IMR-90 (cell line): ENCODE measurements around the gene ENDOG. TPM values are rescaled to one million over a fixed set of nuclear protein-coding genes. Genes with fewer than 3 reads are reported as not detected.
A peak's percentile ranks its signal among the peaks of the same experiment; 100 is the strongest.

Source experiments
- ATAC-seq: fragments of 200-7000 bp; cut with Tn5 transposase; 2 replicates; pipeline ENCODE4 v1.9.1; 2020; ENCODE audit warnings: low read depth, mild to moderate bottlenecking, moderate library complexity
- BruUV-seq: library from RNA; stranded (reverse); fragments of 400-500 nt; replicated peaks from 2 replicates; lab custom pipeline; 2021; lab: Mats Ljungman, UMichigan
- CTCF ChIA-PET: fragments of 300-600 bp; formaldehyde crosslinking; extraction: SDS; loops from one replicate; lab custom pipeline; 2021; ENCODE audit warnings: antibody characterized with exemption; lab: Yijun Ruan, JAX
- POLR2A ChIA-PET: fragments of 300-600 bp; sonication (Branson Sonifier 250); formaldehyde crosslinking; loops from one replicate; lab custom pipeline; 2022; ENCODE audit warnings: antibody characterized with exemption; ENCODE audit not compliant: unreplicated experiment; lab: Charles Lee
- DNase-seq: peaks from one replicate; pipeline ENCODE4 v3.0.0; 2013
- H2AFZ ChIP-seq: replicated peaks from 2 replicates; pipeline ENCODE3; 2013; ENCODE audit warnings: low read length, mild to moderate bottlenecking; ENCODE audit not compliant: poor library complexity
- H2AK5ac ChIP-seq: 2 replicates; pipeline ENCODE4 v1.6.1; 2013; ENCODE audit warnings: low read depth, low read length, inconsistent platforms
- H2AK9ac ChIP-seq: replicated peaks from 2 replicates; pipeline ENCODE3; 2013; ENCODE audit warnings: mild to moderate bottlenecking, low read depth, low read length, moderate library complexity; ENCODE audit not compliant: poor library complexity
- H2BK120ac ChIP-seq: 2 replicates; pipeline ENCODE4 v1.6.1; 2013; ENCODE audit warnings: low read depth, low read length, inconsistent platforms
- H2BK15ac ChIP-seq: 3 replicates; pipeline ENCODE4 v1.6.1; 2013; ENCODE audit warnings: low read depth, low read length, inconsistent platforms
- H2BK20ac ChIP-seq: 2 replicates; pipeline ENCODE4 v1.6.1; 2013; ENCODE audit warnings: low read depth, mild to moderate bottlenecking, inconsistent platforms, low read length, moderate library complexity
- H2BK5ac ChIP-seq: 2 replicates; pipeline ENCODE4 v1.6.1; 2013; ENCODE audit warnings: mild to moderate bottlenecking, low read depth, low read length, inconsistent platforms; ENCODE audit not compliant: poor library complexity, severe bottlenecking
- H3K14ac ChIP-seq: replicated peaks from 2 replicates; pipeline ENCODE4 v1.6.1; 2013; ENCODE audit warnings: low read depth, low read length, inconsistent platforms
- H3K18ac ChIP-seq: 2 replicates; pipeline ENCODE4 v1.6.1; 2013; ENCODE audit warnings: low read depth, low read length, control low read depth
- H3K23ac ChIP-seq: 2 replicates; pipeline ENCODE4 v1.6.1; 2013; ENCODE audit warnings: low read depth, low read length, inconsistent platforms
- H3K27ac ChIP-seq: 2 replicates; pipeline ENCODE4 v1.5.1; 2013; ENCODE audit warnings: mild to moderate bottlenecking, control low read depth, low read length; ENCODE audit not compliant: insufficient read depth
- H3K27me3 ChIP-seq: 2 replicates; pipeline ENCODE4 v1.6.1; 2013; ENCODE audit warnings: low read length; ENCODE audit not compliant: control insufficient read depth, insufficient read depth
- H3K36me3 ChIP-seq: 2 replicates; pipeline ENCODE4 v1.6.1; 2013; ENCODE audit warnings: low read length, mixed read lengths; ENCODE audit not compliant: control insufficient read depth, insufficient read depth
- H3K4ac ChIP-seq: 2 replicates; pipeline ENCODE4 v1.6.1; 2013; ENCODE audit warnings: low read depth, low read length, inconsistent platforms
- H3K4me1 ChIP-seq: 2 replicates; pipeline ENCODE4 v1.6.1; 2013; ENCODE audit warnings: low read length, mixed read lengths; ENCODE audit not compliant: control insufficient read depth, insufficient read depth
- H3K4me2 ChIP-seq: 2 replicates; pipeline ENCODE4 v1.6.1; 2013; ENCODE audit warnings: low read depth, mild to moderate bottlenecking, control low read depth, low read length, moderate library complexity
- H3K4me3 ChIP-seq: 2 replicates; pipeline ENCODE4 v1.5.1; 2013; ENCODE audit warnings: low read depth, mild to moderate bottlenecking, control low read depth, low read length, moderate library complexity; ENCODE audit not compliant: insufficient read depth
- H3K56ac ChIP-seq: 2 replicates; pipeline ENCODE4 v1.6.1; 2013; ENCODE audit warnings: low read length, inconsistent platforms; ENCODE audit not compliant: insufficient read depth; ENCODE audit errors: extremely low read depth
- H3K79me1 ChIP-seq, 2 experiments: 2 replicates each; pipeline ENCODE4 v1.6.1; 2013; ENCODE audit warnings: low read length in 2 of 2, inconsistent platforms in 1 of 2, low read depth in 1 of 2
- H3K9ac ChIP-seq: 2 replicates; pipeline ENCODE4 v1.6.1; 2013; ENCODE audit warnings: low read depth, low read length, control low read depth
- H3K9me1 ChIP-seq: 2 replicates; pipeline ENCODE4 v1.6.1; 2013; ENCODE audit warnings: low read length, inconsistent platforms; ENCODE audit not compliant: insufficient read depth
- H3K9me3 ChIP-seq: 2 replicates; pipeline ENCODE4 v1.6.1; 2013; ENCODE audit warnings: low read length; ENCODE audit not compliant: control insufficient read depth, insufficient read depth
- H4K20me1 ChIP-seq: 2 replicates; pipeline ENCODE4 v1.6.1; 2013; ENCODE audit warnings: low read length, inconsistent platforms; ENCODE audit not compliant: insufficient read depth
- H4K5ac ChIP-seq: 2 replicates; pipeline ENCODE4 v1.6.1; 2013; ENCODE audit warnings: mild to moderate bottlenecking, low read depth, low read length, control low read depth
- H4K8ac ChIP-seq, 2 experiments: 2 replicates each; pipeline ENCODE4 v1.6.1; 2013; ENCODE audit warnings: low read depth in 2 of 2, low read length in 2 of 2, control low read depth in 1 of 2, inconsistent platforms in 1 of 2
- H4K91ac ChIP-seq: 2 replicates; pipeline ENCODE4 v1.6.1; 2013; ENCODE audit warnings: low read depth, low read length, inconsistent platforms; ENCODE audit not compliant: insufficient read depth
- CEBPB ChIP-seq: IDR thresholded peaks from 2 replicates; pipeline ENCODE4 v1.6.1; 2012; ENCODE audit warnings: low read depth, low read length, improper control_type of control experiment
- CHD1 ChIP-seq: IDR thresholded peaks from 2 replicates; pipeline ENCODE4 v1.6.1; 2012; ENCODE audit warnings: low read depth, low read length, improper control_type of control experiment
- ELK1 ChIP-seq: fragments of 150-350 bp; IDR thresholded peaks from 2 replicates; pipeline ENCODE4 v1.6.1; 2016; ENCODE audit warnings: low read depth, mild to moderate bottlenecking, low read length, moderate library complexity, borderline replicate concordance
- FOS ChIP-seq: fragments of 150-350 bp; IDR thresholded peaks from 2 replicates; pipeline ENCODE4 v1.6.1; 2016; ENCODE audit warnings: low read depth, low read length
- MAFK ChIP-seq: IDR thresholded peaks from 2 replicates; pipeline ENCODE4 v1.6.1; 2012; ENCODE audit warnings: low read depth, low read length, improper control_type of control experiment
- MXI1 ChIP-seq: IDR thresholded peaks from 2 replicates; pipeline ENCODE4 v1.6.1; 2012; ENCODE audit warnings: low read depth, mild to moderate bottlenecking, low read length, moderate library complexity, borderline replicate concordance
- NFE2L2 ChIP-seq: fragments of 150-350 bp; IDR thresholded peaks from 2 replicates; pipeline ENCODE4 v1.6.1; 2016; ENCODE audit warnings: low read depth, mild to moderate bottlenecking, low read length
- POLR2A ChIP-seq: IDR thresholded peaks from 2 replicates; pipeline ENCODE4 v1.6.1; 2012; ENCODE audit warnings: mild to moderate bottlenecking, low read depth, low read length
- RCOR1 ChIP-seq: IDR thresholded peaks from 2 replicates; pipeline ENCODE4 v1.6.1; 2012; ENCODE audit warnings: mild to moderate bottlenecking, low read length, improper control_type of control experiment; ENCODE audit not compliant: insufficient replicate concordance
- RFX5 ChIP-seq: IDR thresholded peaks from 2 replicates; pipeline ENCODE4 v1.8.0; 2012; ENCODE audit warnings: low read depth, mild to moderate bottlenecking, low read length, moderate library complexity
- USF2 ChIP-seq: fragments of 150-350 bp; IDR thresholded peaks from 2 replicates; pipeline ENCODE4 v1.6.1; 2017; ENCODE audit warnings: mild to moderate bottlenecking, antibody characterized with exemption, low read length, low read depth
- WGBS, 2 experiments: methylation state at CpG; one replicate each; pipeline versions ENCODE4 v1.1.5 to v1.1.7; 2013; ENCODE audit warnings: missing lambda C conversion rate in 2 of 2; ENCODE audit not compliant: insufficient read length in 1 of 2; ENCODE audit errors: extremely low coverage in 2 of 2; 5-methylcytosine and 5-hydroxymethylcytosine counted together
- dilution Hi-C: fragments of 300-500 bp; cut with HindIII; formaldehyde crosslinking; loops from one replicate; pipeline ENCODE4 v1.14.3; 2018; ENCODE audit warnings: low sequenced_read_pairs; ENCODE audit not compliant: unreplicated experiment
- in situ Hi-C: fragments of 300-500 bp; cut with MboI; formaldehyde crosslinking; loops from 3 replicates; pipeline ENCODE4 v1.14.3; 2019; ENCODE audit warnings: low sequenced_read_pairs, inconsistent platforms, mixed read lengths
- intact Hi-C: fragments of 100-400 bp; cut with micrococcal nuclease; formaldehyde crosslinking; loops from 2 replicates; pipeline ENCODE4 v1.10.0; 2022
- polyA plus RNA-seq, 3 experiments: library from polyadenylated mRNA; depleted of rRNA; stranded (reverse); fragments of >200 nt; gene quantifications; 2 replicates each; pipeline ENCODE4 v1.2.3, GENCODE V29; 2012; ENCODE audit warnings: low replicate concordance in 1 of 3
- total RNA-seq: library from RNA; depleted of rRNA; stranded (reverse); fragments of >200 nt; gene quantifications from 2 replicates; pipeline ENCODE4 v1.2.3, GENCODE V29; 2012

ENDOG gene
- total and polyA plus RNA-seq, 2 of the 4 experiments (the other 2 are of a cell fraction) = 9.9 to 16.2 TPM

- Histone ChIP-seq H3K4me1 (peaks cover 5% of the 10 kb centered on the region; the same call in 1 of the 2 replicates), H3K79me1 (peaks cover 23% of the 10 kb centered on the region in 2 experiments), H3K9me1 (no peaks in the 10 kb centered on the region; the same call in 1 of the 2 replicates), H2AK9ac (peak overlapping the region; percentile 65), H2AFZ (no peak overlapping the region), H3K27me3 (no peaks in the 10 kb centered on the region), H4K8ac (no peak overlapping the region), H4K5ac (no peak overlapping the region), H3K36me3 (peaks cover 47% of the 10 kb centered on the region), H4K91ac (no peak overlapping the region), H3K56ac (no peak overlapping the region), H3K23ac (no peak overlapping the region), H4K20me1 (peaks cover 3% of the 10 kb centered on the region; the same call in 1 of the 2 replicates), H3K9ac (no peak overlapping the region), H3K9me3 (no peaks in the 10 kb centered on the region), H3K18ac (no peak overlapping the region), H3K27ac (no peak overlapping the region), H2BK20ac (no peak overlapping the region), H2BK15ac (no peak overlapping the region), H3K4me3 (no peak overlapping the region), H3K4ac (no peak overlapping the region), H2AK5ac (no peak overlapping the region), H2BK120ac (no peak overlapping the region), H3K14ac (no peak overlapping the region), H2BK5ac (no peak overlapping the region), H3K4me2 (no peak overlapping the region)
- intact Hi-C loops (no loop called here), in situ Hi-C loops (no loop called here), dilution Hi-C loops (no loop called here)
- ChIA-PET POLR2A (no interaction called here), CTCF (interaction anchor here (3.2 kb wide), 1 partner anchor 8 kb away, joined by 11 read pairs; the partner anchor contains the start of gene ENDOG)
- BruUV-seq = no TSS peak
- WGBS, 2 experiments = 96% methylated on average over 9 of the region's 22 CpGs; no CpG with 5 or more reads in 1 of the 2 experiments
- no peak for ATAC-seq
- TF ChIP-seq RCOR1 (no peak), CHD1 (no peak), CEBPB (no peak), FOS (no peak), MAFK (no peak), RFX5 (no peak), ELK1 (no peak), USF2 (no peak), MXI1 (no peak), POLR2A (no peak), NFE2L2 (no peak)
- no peak for DNase-seq
Measured at GRCh38 chr9:128825923-128826700, 7.8 kb downstream of the ENDOG start.
